GM21381 (cell line): ENCODE measurements around the gene CKAP4.

Experiments used
- ATAC-seq: cut with Tn5 transposase; IDR thresholded peaks from one replicate; pipeline ENCODE4 v1.9.1; 2021; ENCODE audit warnings: mild to moderate bottlenecking, moderate library complexity; ENCODE audit not compliant: unreplicated experiment

Gene CKAP4

DNA sequence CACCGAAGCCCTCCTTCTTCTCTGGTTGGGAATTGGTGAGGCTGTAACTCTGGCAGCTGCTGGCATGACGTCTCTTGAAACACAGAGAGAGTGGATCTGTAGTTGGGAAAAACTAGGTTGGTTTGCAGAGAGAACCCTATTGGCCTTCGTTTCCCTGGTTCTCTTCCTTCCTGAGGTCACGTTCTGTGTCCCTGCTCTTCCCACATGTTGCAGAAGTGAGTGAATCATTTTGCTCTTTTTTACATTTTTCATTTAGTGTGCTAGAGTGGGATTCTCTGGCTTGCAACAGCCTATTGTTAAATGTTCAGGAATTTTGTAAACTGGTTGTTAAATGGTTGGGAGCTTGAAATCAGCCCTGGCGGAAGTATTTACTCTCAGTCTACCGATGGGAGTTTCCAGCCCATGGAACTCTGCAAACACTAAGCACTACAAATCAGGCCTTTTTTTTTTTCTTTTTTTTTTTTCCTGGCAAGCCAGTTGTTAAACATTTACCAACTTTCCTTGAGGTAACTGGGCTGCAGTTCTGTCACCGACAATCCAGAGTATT is 26.8 kb upstream of the CKAP4 start:
- no peak for ATAC-seq

GRCh38 chr12:106274012-106274411 is 26.2 kb upstream of the CKAP4 start:
- ATAC-seq: no peak

DNA sequence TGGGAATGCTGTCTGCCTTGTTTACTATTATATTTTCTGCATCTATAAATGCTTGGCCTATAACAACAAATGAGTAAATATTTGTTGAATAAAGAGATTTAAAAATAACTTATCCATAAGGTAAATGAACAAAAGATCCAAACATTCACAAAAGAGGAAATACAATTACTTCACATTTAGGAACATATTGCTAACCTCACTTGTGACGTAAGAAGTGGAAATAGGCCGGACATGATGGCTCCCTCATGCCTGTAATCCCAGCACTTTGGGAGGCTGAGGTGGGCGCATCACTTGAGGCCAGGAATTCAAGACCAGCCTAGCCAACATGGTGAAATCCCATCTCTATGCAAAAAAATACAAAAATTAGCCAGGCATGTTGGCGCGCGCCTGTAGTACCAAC is 25.7 kb upstream of the CKAP4 start:
- no peak for ATAC-seq

DNA sequence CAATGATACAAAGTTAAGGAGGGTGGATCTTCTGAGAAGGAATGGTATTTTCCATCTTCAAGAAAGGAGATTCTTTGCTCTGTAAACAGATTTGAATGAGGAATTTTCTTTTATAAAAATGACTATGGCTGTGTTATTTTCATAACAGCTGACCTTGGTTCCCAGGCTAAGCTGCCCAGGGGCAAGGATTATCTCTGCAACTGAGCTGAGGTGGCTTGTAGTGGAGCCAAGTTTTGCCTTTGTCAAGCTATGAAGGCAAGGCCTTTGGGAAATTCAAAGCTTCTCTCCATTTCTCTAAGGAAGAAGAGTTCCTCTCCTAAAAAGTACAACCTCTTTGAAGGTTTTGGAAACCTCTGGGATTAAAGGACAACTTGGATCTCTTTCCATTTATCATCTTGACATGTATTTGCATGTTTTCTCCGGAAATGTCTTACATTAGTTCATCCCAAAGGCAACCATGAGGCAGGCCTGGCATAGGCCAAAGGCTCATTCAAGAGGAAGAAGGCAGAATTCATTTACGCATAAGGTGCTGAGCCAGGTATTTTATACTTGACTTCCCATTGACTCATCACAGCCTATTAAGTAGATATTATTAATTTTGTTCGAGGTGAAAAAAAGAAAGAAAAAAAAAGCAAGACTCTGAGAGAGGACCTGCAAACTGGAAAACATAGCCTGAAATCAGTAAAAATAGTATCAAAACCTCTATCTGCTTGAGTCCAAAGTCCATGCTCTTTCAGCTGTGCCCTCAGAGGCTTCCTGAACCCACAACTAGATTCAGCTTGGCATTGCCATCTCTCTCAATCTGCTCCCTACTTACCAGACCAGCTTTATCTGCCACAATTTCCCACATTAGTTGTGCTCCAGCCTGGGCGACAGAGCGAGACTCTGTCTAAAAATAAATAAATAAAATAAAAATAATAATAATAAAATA is 24.0 kb upstream of the CKAP4 start:
- no peak for ATAC-seq

DNA sequence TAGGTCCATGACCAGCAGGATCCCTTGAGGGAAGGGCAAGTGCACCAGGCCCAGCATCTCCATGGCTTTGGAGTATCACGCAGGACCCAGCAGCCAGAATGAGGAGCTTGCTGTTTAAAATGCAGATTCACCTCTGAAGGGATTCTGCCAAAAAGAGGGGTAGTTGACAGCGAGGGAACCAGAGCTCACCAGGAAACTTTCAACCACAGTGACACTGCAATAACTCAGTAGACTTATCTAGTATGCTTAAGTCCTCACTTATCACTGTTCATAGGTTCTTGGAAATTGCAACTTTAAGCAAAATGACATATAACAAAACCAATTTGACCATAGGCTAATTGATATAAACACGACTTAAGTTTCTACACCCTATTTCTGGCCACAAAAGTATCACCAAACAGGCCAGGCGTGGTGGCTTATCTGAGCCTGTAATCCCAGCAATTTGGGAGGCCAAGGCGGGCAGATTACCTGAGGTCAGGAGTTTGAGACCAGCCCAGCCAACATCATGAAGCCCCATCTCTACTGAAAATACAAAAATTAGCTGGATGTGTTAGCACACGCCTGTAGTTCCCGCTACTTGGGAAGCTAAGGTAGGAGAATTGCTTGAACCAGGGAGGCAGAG is 21.4 kb upstream of the CKAP4 start:
- ATAC-seq: no peak

DNA sequence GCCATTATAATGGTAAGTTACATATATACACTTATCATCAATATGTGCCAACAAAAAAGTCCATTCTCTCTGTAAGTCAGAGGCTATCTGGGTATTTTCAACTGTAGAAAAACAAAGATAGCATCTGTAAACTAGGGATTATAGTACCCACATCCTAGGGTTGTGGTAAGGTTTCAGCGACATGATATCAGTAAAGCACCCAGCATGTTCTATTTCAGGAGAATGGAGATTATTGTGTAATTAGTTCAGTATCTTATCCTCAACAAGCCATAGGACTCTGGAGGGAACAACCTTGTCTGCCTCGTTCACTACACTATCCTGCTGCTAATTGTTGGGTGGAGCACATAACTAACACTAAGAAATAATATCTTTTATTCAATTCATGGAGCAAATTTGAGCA is 19.7 kb upstream of the CKAP4 start:
- no peak for ATAC-seq

DNA sequence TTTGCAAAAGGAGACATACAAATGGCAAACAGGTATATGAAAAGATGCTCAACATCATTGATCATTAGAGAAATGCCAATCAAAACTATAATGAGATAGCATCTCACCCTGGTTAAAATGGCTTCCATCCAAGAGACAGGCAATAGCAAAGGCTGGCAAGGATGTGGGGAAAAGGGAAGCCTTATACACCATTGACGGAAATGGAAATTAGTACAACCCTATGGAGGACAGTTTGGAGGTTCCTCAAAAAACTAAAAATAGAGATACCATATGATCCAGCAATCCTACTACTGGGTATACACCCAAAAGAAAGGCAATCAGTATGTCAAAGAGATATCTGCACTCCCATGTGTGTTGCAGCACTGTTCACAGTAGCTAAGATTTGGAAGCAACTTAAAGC is 17.3 kb upstream of the CKAP4 start:
- ATAC-seq: no peak

- no peak for ATAC-seq
These were observed 11.1 kb upstream of the CKAP4 start for GRCh38 chr12:106258935-106259334.

- no peak for ATAC-seq
These were observed 10.4 kb upstream of the CKAP4 start for GRCh38 chr12:106258226-106258625.

DNA sequence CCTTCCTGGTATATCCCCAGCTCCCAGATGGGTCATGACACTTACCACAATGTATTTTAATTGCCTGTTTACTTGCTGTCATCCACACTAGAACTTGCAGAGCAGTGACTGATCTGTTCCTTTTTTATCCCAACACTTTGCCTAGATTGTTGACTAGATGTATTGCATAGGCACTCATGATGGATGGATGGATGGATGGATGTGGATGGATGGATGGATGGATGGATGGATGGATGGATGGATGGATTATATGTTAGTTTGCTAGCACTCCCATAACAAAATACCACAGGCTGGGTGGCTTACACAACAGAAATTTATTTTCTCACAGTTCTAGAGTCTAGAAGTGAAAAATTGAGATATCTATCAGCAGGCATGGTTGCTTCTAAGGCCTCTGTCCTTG is 8.7 kb upstream of the CKAP4 start:
- no peak for ATAC-seq

DNA sequence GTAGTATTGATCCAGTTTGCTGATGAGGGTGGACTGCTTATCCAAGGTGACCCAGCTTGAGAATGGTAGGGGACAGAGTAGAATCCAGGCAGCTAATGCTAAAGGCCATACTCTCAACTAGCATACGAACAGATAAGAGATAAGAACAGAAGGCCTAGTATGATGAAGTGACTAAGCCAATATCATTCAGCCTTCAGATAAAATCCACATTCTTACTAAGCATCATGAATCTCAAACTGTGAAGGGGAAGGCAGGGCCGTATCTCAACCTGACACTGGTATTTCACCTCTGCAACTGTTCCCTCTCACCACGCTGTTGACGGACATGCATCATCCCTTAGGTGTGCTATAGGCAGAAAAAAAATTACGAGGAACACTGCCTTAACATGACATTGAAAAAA is 8.1 kb upstream of the CKAP4 start:
- ATAC-seq: no peak

GRCh38 chr12:106255493-106255892 is 7.7 kb upstream of the CKAP4 start:
- ATAC-seq: no peak

DNA sequence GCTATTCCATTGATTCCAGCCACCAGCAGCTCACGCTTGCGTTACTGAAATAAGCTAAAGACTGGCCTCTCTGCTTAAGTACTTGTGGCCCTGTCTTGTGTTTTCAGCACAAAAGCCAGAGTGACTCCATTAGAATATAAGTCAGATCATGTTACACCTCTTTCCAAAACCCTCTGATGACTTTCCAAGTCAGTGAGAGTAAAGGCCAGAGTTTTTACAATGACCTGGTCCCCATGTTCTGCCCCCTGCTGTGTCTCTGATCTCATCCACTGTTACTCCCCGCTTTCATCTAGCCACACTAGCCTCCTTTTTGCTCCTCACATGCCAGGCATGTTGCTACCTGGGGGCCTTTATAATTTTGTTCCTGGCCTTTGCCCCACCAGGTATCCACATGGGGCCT is 6.9 kb upstream of the CKAP4 start:
- no peak for ATAC-seq

GRCh38 chr12:106251631-106252455 is 4.0 kb upstream of the CKAP4 start:
- no peak for ATAC-seq

DNA sequence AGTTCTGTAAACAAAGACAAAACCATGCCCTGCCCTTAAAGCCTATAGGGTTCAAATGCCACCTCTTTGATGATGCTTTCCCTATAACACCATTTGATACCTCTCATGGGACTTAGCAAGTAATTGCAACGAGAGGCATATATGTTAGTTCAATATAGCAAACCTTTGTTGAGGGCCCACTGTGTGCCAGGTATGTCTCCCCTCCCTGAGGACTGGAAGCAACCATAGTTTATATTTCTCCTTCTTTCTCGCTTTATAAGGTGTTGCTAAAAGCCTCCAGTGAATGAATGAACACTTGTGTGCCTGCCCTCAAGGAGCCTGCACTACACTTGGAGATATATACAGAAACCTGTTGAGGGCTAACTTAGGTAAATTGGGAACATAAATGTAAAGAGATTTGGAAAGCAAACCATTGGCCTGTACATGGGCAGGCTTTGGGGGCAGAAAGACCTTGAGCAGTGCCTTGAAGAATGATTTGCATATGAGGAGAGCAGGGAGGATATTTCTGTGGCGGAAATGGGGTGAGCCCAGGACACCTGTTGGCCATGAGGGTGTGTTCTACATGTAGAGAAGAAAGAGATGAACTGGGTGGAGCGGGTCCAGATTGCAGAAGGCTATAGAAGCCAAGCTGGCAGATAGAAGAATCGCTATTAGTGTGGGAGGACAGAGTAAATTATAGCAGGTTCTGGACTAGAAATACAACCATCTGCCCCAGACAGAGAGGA is 1.8 kb upstream of the CKAP4 start:
- peak; percentile 57 for ATAC-seq

GRCh38 chr12:106248846-106249371 is 1.1 kb upstream of the CKAP4 start:
- no peak for ATAC-seq

DNA sequence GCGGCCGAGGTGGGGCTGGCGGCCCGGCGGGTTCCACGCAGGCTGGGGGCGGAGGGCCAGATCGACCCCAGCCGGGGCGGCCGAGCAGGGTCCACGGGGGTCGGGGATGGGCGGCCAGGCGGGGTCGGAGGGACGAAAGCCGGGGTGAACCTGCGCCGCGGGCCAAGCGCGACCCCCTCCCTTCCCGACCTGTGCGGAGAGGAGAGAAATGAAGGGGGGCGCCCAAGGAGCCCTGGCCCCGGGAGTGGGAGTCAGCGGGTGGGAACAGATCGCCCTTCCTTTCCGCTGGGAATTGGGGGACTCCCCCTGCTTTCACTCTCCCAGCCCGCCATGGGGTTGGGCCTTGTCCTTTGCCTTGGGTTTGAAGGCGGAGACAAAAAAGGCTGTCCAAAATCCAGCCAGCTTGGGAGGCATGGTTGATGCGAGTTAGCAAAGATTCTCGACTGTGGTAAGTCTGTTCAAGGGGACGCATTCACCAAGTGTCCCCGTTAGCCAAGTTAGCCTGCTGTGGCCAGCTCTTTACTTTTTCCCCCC is 559 bp upstream of the CKAP4 start:
- ATAC-seq: peak; percentile 18

DNA sequence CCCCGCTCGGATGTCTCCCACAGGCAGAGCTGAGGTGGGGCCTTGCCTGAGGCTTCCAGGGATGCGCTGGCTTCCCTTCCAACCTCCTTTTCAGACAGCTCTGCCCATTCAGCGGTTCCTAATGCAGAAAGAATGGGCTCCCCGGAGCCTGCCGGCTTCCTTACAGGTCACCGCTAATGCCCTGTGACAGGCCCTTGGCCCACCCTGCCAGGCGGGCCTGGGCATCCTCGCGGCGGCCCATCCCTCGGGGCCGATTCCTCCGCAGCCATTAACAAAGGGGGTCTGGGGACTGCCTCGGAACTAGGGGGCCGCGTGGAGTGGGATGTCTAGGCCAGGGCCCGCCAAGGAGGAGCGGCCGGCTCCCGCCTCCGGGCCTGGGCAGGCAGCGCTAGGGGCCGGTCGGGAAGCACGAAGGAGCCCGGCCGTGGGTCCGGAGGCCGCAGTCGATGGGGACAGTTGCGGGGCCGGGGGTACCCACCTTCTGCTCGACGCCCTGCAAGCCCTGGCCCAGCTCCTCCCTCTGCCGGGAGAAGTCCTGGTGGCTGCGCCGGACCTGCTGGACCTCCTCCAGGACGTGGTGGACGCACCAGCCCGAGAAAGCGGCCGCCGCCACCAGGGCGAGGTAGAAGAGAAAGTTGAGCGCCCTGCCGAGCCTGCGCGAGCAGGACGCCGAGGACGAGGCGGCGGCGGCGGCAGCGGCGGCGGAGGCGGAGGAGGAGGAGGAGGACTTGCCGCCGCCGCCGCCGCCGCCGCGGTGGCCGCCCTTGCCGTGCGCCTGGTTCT is 738 bp downstream of the CKAP4 start:
- ATAC-seq: peak; percentile 35

GRCh38 chr12:106245767-106246166 is 2.1 kb downstream of the CKAP4 start:
- no peak for ATAC-seq
